DND-41 (cell line): ENCODE measurements around the gene SLC25A28.

Source experiments
- EZH2 ChIP-seq: IDR thresholded peaks from 3 replicates; pipeline ENCODE4 v1.6.1; 2012; ENCODE audit warnings: borderline replicate concordance, low read depth, mild to moderate bottlenecking, moderate library complexity, low read length, inconsistent platforms; ENCODE audit not compliant: severe bottlenecking
- TF ChIP-seq, protein P1 (sequence below): IDR thresholded peaks from 2 replicates; pipeline ENCODE4 v1.5.1; 2012; ENCODE audit warnings: borderline replicate concordance, low read length, moderate library complexity, mild to moderate bottlenecking; ENCODE audit not compliant: poor library complexity, severe bottlenecking; ENCODE audit errors: extremely low read depth

- TF ChIP-seq, protein P1, sequence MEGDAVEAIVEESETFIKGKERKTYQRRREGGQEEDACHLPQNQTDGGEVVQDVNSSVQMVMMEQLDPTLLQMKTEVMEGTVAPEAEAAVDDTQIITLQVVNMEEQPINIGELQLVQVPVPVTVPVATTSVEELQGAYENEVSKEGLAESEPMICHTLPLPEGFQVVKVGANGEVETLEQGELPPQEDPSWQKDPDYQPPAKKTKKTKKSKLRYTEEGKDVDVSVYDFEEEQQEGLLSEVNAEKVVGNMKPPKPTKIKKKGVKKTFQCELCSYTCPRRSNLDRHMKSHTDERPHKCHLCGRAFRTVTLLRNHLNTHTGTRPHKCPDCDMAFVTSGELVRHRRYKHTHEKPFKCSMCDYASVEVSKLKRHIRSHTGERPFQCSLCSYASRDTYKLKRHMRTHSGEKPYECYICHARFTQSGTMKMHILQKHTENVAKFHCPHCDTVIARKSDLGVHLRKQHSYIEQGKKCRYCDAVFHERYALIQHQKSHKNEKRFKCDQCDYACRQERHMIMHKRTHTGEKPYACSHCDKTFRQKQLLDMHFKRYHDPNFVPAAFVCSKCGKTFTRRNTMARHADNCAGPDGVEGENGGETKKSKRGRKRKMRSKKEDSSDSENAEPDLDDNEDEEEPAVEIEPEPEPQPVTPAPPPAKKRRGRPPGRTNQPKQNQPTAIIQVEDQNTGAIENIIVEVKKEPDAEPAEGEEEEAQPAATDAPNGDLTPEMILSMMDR: no peak
- no peak for TF ChIP-seq EZH2
Observed at GRCh38 chr10:99617696-99618095, 2.5 kb downstream of the SLC25A28 start.
